ENCODE data around the gene WDR59. TPM values are rescaled to one million over a fixed set of nuclear protein-coding genes. Genes with fewer than 3 reads are reported as not detected.

The WDR59 gene
- total and polyA plus RNA-seq, 2 donors: 23.3 to 55.9 TPM

DNA sequence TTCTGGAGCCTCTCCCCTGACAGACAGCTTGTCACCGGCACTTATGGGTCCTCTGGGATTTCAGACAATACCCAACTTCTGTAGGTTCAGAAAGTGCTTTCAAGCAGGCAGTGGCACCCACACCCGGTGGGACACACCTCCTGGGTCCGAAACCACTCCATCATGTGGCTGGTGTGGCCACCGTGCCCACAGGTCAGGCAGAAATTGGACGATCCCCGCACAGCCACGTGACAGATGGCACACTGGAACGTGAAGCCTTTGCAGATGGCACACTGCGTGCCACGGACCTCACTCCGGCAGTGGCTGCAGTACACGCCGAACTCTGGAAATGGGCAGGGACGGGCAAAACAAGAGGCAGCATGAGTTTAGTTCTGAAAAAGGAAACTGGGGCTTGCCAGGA lies 110.8 kb downstream of the WDR59 start:
- no peaks in the 10 kb centered on the region for H3K27me3 ChIP-seq (ENCODE audit: control insufficient read depth in 2 of 2, insufficient read depth in 1 of 2, low read length in 1 of 2)
- H3K36me3 ChIP-seq (ENCODE audit: control insufficient read depth in 2 of 2, insufficient read depth in 2 of 2, low read length in 1 of 2): peaks cover 22 to 25% of the 10 kb centered on the region in 2 donors
- peaks cover 0 to 2% of the 10 kb centered on the region in 2 donors for H3K4me1 ChIP-seq (ENCODE audit: control insufficient read depth in 2 of 2, insufficient read depth in 2 of 2, low read length in 2 of 2)
- no peak overlapping the region for H3K27ac ChIP-seq (ENCODE audit: low read depth in 1 of 2, low read length in 1 of 2)
- H3K4me3 ChIP-seq (ENCODE audit: low read length in 2 of 2): no peak overlapping the region
- H3K9me3 ChIP-seq (ENCODE audit: control insufficient read depth in 2 of 2, insufficient read depth in 1 of 2, low read length in 1 of 2): no peaks in the 10 kb centered on the region
- no peak for DNase-seq (ENCODE audit: low read depth in 6 of 9, low spot score in 9 of 9)
- 99% methylated on average over 14 of the region's 14 CpGs for WGBS

DNA sequence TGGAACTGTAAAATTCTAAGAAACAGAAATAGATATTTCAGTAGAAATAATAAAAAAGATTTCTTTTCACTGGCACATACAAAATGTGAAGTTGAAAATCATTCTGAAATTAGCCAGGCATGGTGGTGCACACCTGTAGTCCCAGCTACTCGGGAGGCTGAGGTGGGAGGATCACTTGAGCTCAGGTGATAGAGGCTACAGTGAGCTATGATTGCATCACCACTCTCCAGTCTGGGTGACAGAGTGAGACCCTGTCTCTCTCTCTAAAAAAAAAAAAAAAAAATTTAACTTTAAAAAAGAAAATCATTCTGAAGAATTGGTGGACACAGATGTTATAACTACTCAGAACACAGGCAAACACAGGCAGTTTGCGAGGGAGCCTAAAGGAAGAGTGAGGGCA lies 112.6 kb downstream of the WDR59 start:
- H3K9me3 ChIP-seq (ENCODE audit: control insufficient read depth in 2 of 2, insufficient read depth in 1 of 2, low read length in 1 of 2): no peaks in the 10 kb centered on the region
- H3K27ac ChIP-seq (ENCODE audit: low read depth in 1 of 2, low read length in 1 of 2): no peak overlapping the region
- peaks cover 19 to 22% of the 10 kb centered on the region in 2 donors for H3K36me3 ChIP-seq (ENCODE audit: control insufficient read depth in 2 of 2, insufficient read depth in 2 of 2, low read length in 1 of 2)
- no peak for DNase-seq (ENCODE audit: low read depth in 6 of 9, low spot score in 9 of 9)
- 72% methylated on average over 2 of the region's 2 CpGs for WGBS
- H3K27me3 ChIP-seq (ENCODE audit: control insufficient read depth in 2 of 2, insufficient read depth in 1 of 2, low read length in 1 of 2): no peaks in the 10 kb centered on the region
- no peak overlapping the region for H3K4me3 ChIP-seq (ENCODE audit: low read length in 2 of 2)
- H3K4me1 ChIP-seq (ENCODE audit: control insufficient read depth in 2 of 2, insufficient read depth in 2 of 2, low read length in 2 of 2): peaks cover 3 to 19% of the 10 kb centered on the region in 2 donors

DNA sequence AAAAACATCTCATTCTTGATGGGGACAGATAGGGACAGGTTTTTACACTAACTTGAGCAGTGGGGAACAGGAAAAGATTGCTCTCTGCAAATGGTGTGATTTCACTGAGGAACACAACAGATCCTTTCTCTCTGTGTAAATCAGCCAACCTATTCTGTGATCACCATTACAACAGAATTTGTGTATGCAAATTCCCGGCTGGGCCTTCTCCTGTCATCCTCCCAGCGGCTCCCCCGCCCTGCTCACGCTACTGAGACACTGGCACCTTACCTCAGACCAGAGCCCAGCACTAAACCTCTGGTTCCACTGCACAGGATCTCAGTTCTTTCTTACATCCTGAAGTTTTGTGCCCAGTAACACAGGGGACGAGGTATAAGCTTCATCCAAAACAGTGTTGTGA lies 113.3 kb downstream of the WDR59 start:
- DNase-seq (ENCODE audit: low read depth in 6 of 9, low spot score in 9 of 9): no peak
- Histone ChIP-seq H3K27me3 (ENCODE audit: control insufficient read depth in 2 of 2, insufficient read depth in 1 of 2, low read length in 1 of 2) (no peaks in the 10 kb centered on the region), H3K4me1 (ENCODE audit: control insufficient read depth in 2 of 2, insufficient read depth in 2 of 2, low read length in 2 of 2) (peaks cover 3 to 19% of the 10 kb centered on the region in 2 donors), H3K27ac (ENCODE audit: low read depth in 1 of 2, low read length in 1 of 2) (no peak overlapping the region), H3K9me3 (ENCODE audit: control insufficient read depth in 2 of 2, insufficient read depth in 1 of 2, low read length in 1 of 2) (no peaks in the 10 kb centered on the region), H3K36me3 (ENCODE audit: control insufficient read depth in 2 of 2, insufficient read depth in 2 of 2, low read length in 1 of 2) (peaks cover 18 to 19% of the 10 kb centered on the region in 2 donors), H3K4me3 (ENCODE audit: low read length in 2 of 2) (no peak overlapping the region)
- 98% methylated on average over 5 of the region's 5 CpGs for WGBS

DNA sequence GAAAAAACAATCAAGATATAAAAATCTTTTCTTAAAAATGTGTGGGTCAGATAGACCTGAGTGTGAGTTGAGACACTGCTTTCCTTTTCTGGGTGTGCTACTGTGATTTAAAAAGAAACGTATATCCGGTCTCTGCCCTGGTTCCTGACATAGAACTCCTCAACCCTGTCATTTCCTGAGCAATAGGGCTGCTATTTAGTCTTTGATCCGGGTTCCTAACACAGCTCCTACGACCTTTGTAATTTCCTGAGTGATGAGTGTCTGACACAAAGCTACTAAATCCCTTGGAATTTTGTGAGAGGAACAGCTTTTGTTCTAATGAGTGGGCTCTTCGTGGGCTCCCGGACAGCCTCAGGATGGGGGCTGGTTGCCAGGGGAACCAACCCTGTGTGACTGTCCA lies 116.4 kb downstream of the WDR59 start:
- 39% methylated on average over 6 of the region's 6 CpGs for WGBS
- Histone ChIP-seq H3K4me1 (ENCODE audit: control insufficient read depth in 2 of 2, insufficient read depth in 2 of 2, low read length in 2 of 2) (peaks cover 3 to 25% of the 10 kb centered on the region in 2 donors), H3K36me3 (ENCODE audit: control insufficient read depth in 2 of 2, insufficient read depth in 2 of 2, low read length in 1 of 2) (peaks cover 5 to 9% of the 10 kb centered on the region in 2 donors), H3K9me3 (ENCODE audit: control insufficient read depth in 2 of 2, insufficient read depth in 1 of 2, low read length in 1 of 2) (no peaks in the 10 kb centered on the region), H3K4me3 (ENCODE audit: low read length in 2 of 2) (no peak overlapping the region), H3K27me3 (ENCODE audit: control insufficient read depth in 2 of 2, insufficient read depth in 1 of 2, low read length in 1 of 2) (no peaks in the 10 kb centered on the region), H3K27ac (ENCODE audit: low read depth in 1 of 2, low read length in 1 of 2) (peak overlapping the region; percentile 36 to 45)
- peak in 4 of 9 donors; percentile 6 to 57 (median 32) for DNase-seq (ENCODE audit: low read depth in 6 of 9, low spot score in 9 of 9)

DNA sequence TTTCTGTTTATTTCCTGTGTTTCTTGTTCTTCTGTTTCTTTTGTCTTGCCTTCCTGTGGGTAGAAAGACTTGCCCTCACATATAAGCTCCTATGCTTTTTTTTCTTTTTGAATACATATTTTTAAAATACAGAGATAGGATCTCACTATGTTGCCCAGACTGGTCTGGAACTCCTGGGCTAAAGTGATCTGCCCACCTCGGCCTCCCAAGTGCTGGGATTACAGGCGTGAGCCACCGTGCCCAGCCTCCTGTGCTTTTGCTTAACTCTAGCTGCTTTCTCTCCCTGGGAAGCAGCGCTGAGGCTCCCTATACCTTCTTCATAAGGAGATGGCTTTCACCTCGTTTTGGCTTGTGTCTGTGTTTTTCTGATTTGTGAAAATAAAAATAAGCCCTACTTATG lies 116.9 kb downstream of the WDR59 start:
- Histone ChIP-seq H3K4me3 (ENCODE audit: low read length in 2 of 2) (no peak overlapping the region), H3K27ac (ENCODE audit: low read depth in 1 of 2, low read length in 1 of 2) (peak overlapping the region in 1 of 2 donors; percentile 45), H3K9me3 (ENCODE audit: control insufficient read depth in 2 of 2, insufficient read depth in 1 of 2, low read length in 1 of 2) (no peaks in the 10 kb centered on the region), H3K36me3 (ENCODE audit: control insufficient read depth in 2 of 2, insufficient read depth in 2 of 2, low read length in 1 of 2) (peaks cover 4 to 6% of the 10 kb centered on the region in 2 donors), H3K4me1 (ENCODE audit: control insufficient read depth in 2 of 2, insufficient read depth in 2 of 2, low read length in 2 of 2) (peaks cover 3 to 25% of the 10 kb centered on the region in 2 donors), H3K27me3 (ENCODE audit: control insufficient read depth in 2 of 2, insufficient read depth in 1 of 2, low read length in 1 of 2) (no peaks in the 10 kb centered on the region)
- WGBS: 91% methylated on average over 5 of the region's 5 CpGs
- DNase-seq (ENCODE audit: low read depth in 6 of 9, low spot score in 9 of 9): no peak

DNA sequence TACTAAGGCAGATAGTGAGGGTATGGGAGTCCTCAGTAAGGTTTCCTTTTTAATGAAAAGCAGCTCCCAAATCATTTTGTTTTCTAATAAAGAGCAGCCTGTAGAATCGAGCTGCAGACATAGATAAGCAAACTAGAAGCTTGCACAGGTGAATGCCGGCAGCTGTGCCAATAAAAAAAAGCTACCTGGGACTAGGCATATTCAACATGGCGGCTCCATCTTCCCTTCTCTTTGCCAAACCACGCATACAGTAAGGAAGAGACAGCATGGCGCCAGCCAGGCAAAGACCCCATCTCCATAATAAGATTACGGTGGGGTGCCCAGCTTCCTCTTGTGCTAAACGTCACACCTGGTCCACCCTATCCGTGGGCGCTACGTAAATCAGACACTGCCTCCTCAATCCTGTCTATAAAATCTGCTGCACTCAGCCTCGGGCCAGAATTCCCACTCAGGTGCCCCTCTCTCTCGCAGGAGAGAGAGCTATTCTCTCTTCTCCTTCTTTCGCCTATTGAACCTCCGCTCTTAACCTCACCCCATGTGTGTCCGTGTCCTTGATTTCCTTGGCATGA lies 117.6 kb downstream of the WDR59 start:
- Histone ChIP-seq H3K9me3 (ENCODE audit: control insufficient read depth in 2 of 2, insufficient read depth in 1 of 2, low read length in 1 of 2) (no peaks in the 10 kb centered on the region), H3K27ac (ENCODE audit: low read depth in 1 of 2, low read length in 1 of 2) (peak overlapping the region in 1 of 2 donors; percentile 21), H3K4me1 (ENCODE audit: control insufficient read depth in 2 of 2, insufficient read depth in 2 of 2, low read length in 2 of 2) (peaks cover 3 to 25% of the 10 kb centered on the region in 2 donors), H3K36me3 (ENCODE audit: control insufficient read depth in 2 of 2, insufficient read depth in 2 of 2, low read length in 1 of 2) (peaks cover 4 to 6% of the 10 kb centered on the region in 2 donors), H3K4me3 (ENCODE audit: low read length in 2 of 2) (no peak overlapping the region), H3K27me3 (ENCODE audit: control insufficient read depth in 2 of 2, insufficient read depth in 1 of 2, low read length in 1 of 2) (no peaks in the 10 kb centered on the region)
- 90% methylated on average over 15 of the region's 15 CpGs for WGBS
- no peak for DNase-seq (ENCODE audit: low read depth in 6 of 9, low spot score in 9 of 9)

DNA sequence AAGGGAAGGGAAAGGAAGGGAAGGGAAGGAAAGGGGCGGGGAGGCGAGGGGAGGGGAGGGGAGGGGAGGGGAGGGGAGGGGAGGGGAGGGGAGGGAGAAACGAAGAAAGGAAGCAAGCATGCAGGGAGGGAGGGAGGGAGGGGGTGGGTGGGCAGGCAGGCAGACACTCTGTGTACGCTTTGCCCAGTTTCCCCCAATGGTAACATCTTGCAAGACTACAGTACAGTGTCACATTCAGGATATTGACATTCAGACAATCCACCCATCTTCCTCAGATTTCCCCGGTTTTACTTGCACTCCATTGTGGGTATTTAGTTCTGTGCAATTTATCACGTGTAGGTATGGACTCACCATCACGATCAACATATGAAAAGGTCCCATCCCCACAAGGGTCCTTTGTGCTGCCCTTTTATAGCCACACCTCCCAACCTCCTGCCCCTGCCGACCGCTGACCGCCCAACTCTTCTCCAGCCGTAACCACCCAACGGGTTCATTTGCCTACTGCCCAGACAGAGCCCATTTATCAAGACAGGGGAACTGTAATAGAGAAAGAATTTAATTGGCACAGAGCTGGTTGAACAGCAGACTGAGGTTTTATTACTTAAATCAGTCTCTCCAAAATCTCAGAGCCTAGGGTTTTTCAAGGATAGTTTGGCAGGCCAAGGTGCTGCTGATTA lies 118.9 kb downstream of the WDR59 start:
- WGBS: 69% methylated on average over 10 of the region's 12 CpGs
- no peak for DNase-seq (ENCODE audit: low read depth in 6 of 9, low spot score in 9 of 9)

DNA sequence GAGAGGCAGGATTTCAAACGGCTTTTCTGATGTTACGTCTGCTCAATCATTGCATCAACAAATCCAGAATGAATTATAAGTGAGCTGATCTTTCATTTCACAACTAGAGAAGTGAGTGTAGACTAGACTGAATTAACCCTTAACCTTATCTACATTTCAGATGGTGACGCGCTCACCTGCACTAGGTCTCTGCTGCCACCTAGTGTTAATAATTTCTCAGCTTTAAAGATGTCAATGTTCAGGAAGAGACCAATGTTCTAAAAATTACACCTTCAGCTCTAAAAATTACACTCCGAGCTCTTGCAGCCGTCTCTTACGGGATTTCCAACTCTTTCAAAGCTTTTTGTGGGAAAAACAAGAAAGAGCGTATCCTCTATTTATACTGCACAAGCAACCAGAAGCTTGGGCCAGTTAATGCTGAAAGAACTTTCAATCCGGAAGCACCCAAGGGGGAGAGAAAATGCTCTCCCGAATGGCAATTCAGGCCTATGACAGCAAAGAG lies 122.1 kb downstream of the WDR59 start:
- H3K27ac ChIP-seq (ENCODE audit: low read depth in 1 of 2, low read length in 1 of 2): no peak overlapping the region

More for the DNA sequence above, 118.9 kb downstream of the WDR59 start:
- Histone ChIP-seq H3K27ac (ENCODE audit: low read depth in 1 of 2, low read length in 1 of 2) (no peak overlapping the region), H3K9me3 (ENCODE audit: control insufficient read depth in 2 of 2, insufficient read depth in 1 of 2, low read length in 1 of 2) (no peaks in the 10 kb centered on the region), H3K27me3 (ENCODE audit: control insufficient read depth in 2 of 2, insufficient read depth in 1 of 2, low read length in 1 of 2) (no peaks in the 10 kb centered on the region), H3K4me3 (ENCODE audit: low read length in 2 of 2) (no peak overlapping the region), H3K36me3 (ENCODE audit: control insufficient read depth in 2 of 2, insufficient read depth in 2 of 2, low read length in 1 of 2) (no peaks in the 10 kb centered on the region), H3K4me1 (ENCODE audit: control insufficient read depth in 2 of 2, insufficient read depth in 2 of 2, low read length in 2 of 2) (peaks cover 3 to 25% of the 10 kb centered on the region in 2 donors)

DNA sequence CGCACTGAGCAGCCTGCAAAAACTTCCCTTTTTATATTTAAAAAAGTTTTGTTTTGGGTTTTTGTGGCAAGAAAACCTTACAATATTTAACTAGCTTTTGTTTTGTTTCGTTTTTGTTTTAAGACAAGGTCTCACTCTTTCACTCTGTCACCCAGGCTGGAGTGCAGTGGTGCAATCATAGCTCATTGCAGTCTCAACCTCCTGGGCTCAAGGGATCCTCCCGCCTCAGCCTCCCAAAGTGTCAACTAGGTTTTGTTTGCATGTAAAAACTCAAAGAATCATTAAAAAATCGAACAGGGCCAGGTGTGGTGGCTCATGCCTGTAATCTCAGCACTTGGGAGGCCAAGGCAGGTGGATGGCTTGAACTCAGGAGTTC lies 132.4 kb downstream of the WDR59 start:
- H3K4me3 ChIP-seq (ENCODE audit: low read length in 2 of 2): no peak overlapping the region
- WGBS: 65% methylated on average over 4 of the region's 4 CpGs

More for the DNA sequence above, 122.1 kb downstream of the WDR59 start:
- H3K27me3 ChIP-seq (ENCODE audit: control insufficient read depth in 2 of 2, insufficient read depth in 1 of 2, low read length in 1 of 2): no peaks in the 10 kb centered on the region
- no peaks in the 10 kb centered on the region for H3K9me3 ChIP-seq (ENCODE audit: control insufficient read depth in 2 of 2, insufficient read depth in 1 of 2, low read length in 1 of 2)
- H3K36me3 ChIP-seq (ENCODE audit: control insufficient read depth in 2 of 2, insufficient read depth in 2 of 2, low read length in 1 of 2): no peaks in the 10 kb centered on the region
- H3K4me1 ChIP-seq (ENCODE audit: control insufficient read depth in 2 of 2, insufficient read depth in 2 of 2, low read length in 2 of 2): peaks cover 3 to 10% of the 10 kb centered on the region in 2 donors
- WGBS: 47% methylated on average over 10 of the region's 10 CpGs
- peak in 6 of 9 donors; percentile 6 to 49 (median 16) for DNase-seq (ENCODE audit: low read depth in 6 of 9, low spot score in 9 of 9)
- H3K4me3 ChIP-seq (ENCODE audit: low read length in 2 of 2): no peak overlapping the region

More for the DNA sequence above, 132.4 kb downstream of the WDR59 start:
- H3K4me1 ChIP-seq (ENCODE audit: control insufficient read depth in 2 of 2, insufficient read depth in 2 of 2, low read length in 2 of 2): no peaks in the 10 kb centered on the region
- no peaks in the 10 kb centered on the region for H3K27me3 ChIP-seq (ENCODE audit: control insufficient read depth in 2 of 2, insufficient read depth in 1 of 2, low read length in 1 of 2)
- no peaks in the 10 kb centered on the region for H3K9me3 ChIP-seq (ENCODE audit: control insufficient read depth in 2 of 2, insufficient read depth in 1 of 2, low read length in 1 of 2)
- no peak overlapping the region for H3K27ac ChIP-seq (ENCODE audit: low read depth in 1 of 2, low read length in 1 of 2)
- DNase-seq (ENCODE audit: low read depth in 6 of 9, low spot score in 9 of 9): no peak
- no peaks in the 10 kb centered on the region for H3K36me3 ChIP-seq (ENCODE audit: control insufficient read depth in 2 of 2, insufficient read depth in 2 of 2, low read length in 1 of 2)
